GM18867 (cell line): Measurements from ENCODE around the gene MBNL3.

Experiments used
- ATAC-seq: cut with Tn5 transposase; IDR thresholded peaks from one replicate; pipeline ENCODE4 v1.9.1; 2021; ENCODE audit warnings: mild to moderate bottlenecking, moderate library complexity; ENCODE audit not compliant: unreplicated experiment

MBNL3 gene, protein sequence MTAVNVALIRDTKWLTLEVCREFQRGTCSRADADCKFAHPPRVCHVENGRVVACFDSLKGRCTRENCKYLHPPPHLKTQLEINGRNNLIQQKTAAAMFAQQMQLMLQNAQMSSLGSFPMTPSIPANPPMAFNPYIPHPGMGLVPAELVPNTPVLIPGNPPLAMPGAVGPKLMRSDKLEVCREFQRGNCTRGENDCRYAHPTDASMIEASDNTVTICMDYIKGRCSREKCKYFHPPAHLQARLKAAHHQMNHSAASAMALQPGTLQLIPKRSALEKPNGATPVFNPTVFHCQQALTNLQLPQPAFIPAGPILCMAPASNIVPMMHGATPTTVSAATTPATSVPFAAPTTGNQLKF

DNA sequence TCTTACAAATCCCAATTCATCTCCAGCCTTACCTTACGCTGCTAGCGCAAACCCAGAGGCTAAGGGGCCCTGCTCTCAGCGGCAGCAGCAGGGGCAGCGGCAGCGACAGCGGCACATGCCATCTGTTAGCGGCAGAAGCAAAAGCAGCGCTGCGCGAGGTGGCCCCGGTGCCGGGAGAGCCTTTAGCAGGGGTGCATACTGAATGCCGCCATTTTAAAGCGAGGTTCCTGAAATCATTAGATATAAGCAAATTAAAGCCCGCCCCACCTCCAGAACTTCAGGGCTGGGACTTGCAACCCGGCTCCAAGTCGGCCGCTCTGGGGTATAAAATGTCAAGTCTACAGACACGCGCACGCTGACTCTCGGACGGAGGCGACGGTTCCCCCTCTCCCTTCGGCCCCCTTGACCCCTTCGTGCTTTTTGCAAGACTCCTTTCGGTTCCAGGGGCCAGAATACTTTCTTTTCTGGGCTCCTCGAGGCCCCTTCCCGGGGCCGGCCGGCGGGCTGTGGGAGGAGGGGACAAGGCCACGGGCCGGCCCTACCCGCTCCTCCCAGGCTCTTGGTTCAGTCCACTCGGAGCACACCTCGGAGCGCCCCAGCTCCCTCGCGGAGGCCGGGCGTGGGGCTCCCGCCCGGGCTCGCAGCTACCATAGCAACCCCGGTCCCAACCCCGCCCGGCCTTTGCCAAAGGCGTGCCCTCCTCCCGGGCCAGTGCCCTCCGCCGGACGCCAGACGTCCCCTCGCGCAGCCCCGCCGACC, at the start of gene MBNL3:
Gene MBNL3, minus strand, starts transcription at position 220 of the 759 bp plus-strand sequence. CDS start 49,427 bp downstream, outside the sequence.
- peak; percentile 68 for ATAC-seq

- ATAC-seq, result no peak
Measured at GRCh38 chrX:132533409-132533808, 44.6 kb upstream of the MBNL3 start.

DNA sequence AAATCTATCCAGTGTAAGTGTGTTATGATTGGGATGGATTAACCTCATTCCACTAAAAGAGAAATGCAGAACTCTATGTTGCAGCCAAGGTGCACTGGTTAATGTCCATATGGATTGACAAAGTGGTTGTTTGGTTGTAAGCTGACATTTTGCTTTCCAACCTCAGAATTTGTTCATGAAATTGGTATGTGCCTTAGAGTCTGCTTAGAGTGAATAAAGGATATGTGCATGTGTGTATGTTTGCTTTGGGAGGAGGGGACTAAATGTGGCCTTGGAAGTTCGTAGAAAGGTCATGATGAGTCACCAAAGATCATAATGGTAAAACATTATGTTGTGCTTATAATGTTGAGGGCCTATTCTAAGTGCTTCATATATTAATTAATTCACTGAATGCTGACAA, 44.1 kb upstream of the MBNL3 start:
- no peak for ATAC-seq

DNA sequence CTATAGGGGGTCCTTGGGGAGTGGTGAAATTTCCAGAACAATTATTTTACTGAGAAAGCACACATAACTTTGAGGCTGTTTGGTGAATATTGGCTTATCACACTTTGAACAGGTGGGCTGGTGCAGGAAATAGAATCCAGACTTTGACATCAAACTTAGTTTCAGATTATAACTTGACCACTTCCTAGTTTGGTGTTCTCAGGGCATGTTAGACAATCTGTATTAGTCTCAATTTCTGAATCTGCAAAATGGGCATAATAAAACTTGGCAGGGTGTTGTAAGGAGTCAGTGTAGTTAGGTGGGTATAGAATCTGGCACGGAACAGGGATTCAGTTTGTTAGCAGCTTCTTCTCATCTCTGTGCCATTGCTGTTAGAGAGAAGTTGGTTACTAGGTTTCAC, 43.3 kb upstream of the MBNL3 start:
- peak; percentile 53 for ATAC-seq

GRCh38 chrX:132520792-132521191, 32.0 kb upstream of the MBNL3 start:
- ATAC-seq, result no peak

- ATAC-seq, result no peak
Measured at GRCh38 chrX:132520213-132520612, 31.4 kb upstream of the MBNL3 start.

DNA sequence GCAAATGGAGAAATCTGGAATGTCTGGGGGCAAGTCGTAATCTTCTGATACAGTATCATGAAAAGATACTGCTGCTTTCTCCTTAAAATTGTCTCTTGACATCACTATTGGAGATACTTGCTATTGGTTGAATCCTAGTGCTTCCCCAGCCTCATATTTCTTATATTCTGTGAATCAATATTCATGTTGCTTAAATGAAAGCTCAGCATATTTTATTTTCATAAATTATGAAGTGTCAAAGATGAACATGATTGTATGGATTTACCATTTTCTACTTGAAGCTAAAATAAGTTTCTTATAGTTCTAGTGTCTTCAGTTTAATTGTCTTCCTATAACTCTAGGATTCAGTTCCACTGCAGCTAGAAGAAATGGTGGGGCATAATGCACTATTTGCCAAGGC, 29.6 kb upstream of the MBNL3 start:
- ATAC-seq, result no peak

GRCh38 chrX:132508834-132509233, 20.0 kb upstream of the MBNL3 start:
- ATAC-seq, result no peak

DNA sequence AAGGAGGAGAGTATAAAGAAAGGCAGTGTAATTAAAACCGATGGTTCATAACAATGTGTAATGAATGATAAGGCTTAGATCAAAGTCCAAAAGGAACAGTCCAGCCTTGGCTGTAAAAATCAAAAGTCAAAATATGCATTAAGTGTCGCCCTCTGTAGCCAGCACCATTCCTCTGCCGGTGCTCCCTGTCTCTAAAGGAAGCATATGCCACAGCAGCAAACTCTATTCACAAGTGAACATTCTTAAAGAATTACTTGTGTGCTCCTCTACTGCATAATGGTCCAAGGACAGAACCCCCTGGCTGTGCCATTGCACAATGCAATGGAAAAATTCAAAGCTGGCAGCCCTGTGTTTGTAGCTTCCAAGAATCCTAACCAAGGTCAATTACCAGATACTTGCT, 16.3 kb upstream of the MBNL3 start:
- ATAC-seq, result no peak

DNA sequence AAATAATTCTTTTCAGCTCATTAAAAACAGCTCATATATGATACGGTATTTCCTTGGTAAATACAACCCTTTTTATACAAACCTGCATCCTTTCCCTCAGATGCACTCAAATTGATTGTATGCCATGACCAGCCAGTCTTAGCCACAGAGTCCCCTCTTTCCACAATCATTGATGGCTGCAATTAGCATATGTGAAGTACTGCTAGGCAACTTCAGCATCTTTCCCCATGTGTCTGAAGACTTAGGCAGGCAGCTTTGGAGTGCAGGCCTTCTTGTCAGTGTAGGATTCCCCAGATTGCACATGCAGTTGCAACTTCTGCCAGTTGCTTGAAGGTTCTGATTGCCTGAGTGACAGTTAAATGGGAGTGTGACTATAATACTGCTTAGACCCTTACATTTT, 15.6 kb upstream of the MBNL3 start:
- ATAC-seq, result no peak

GRCh38 chrX:132501606-132502005, 12.8 kb upstream of the MBNL3 start:
- no peak for ATAC-seq

- no peak for ATAC-seq
Measured at GRCh38 chrX:132497432-132497831, 8.6 kb upstream of the MBNL3 start.

DNA sequence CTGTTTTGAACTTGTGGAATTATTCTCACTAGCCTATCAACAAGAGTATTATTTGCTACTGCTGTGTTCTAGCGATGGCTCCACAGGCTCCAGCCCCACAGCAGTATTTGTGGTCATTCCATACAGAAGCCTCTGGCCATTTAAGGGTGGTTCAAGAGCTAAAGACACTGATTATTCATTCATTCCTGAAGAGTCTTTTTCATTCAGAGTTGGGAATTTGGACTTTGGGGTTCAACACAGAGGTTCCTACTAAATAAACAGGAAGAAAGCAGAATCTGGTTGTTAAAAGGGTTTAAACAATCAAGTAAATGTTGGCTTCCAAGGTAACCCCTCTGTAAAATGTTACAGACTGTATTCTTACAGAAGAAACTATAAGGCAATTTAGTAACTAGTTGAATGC, 4.3 kb upstream of the MBNL3 start:
- ATAC-seq, result no peak

DNA sequence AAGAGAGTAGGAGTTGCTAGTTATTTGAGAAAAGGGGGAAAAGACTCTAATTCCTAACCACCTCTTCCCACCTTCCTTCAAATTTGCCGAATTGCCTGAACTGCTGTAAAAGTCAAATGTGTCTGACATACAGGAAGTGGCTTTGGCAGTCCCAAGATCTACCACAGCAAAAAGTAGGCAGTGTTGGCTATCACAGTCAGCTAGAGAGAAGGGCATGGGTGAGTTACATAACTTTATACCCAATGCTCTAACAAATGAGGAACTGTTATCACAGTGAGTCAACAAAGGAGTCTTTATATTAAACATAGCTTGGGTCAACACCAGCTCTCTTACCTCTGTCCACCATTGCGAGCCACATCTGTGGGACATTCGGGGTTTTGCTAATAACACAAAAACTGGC, 2.4 kb upstream of the MBNL3 start:
- ATAC-seq, result peak; percentile 47

DNA sequence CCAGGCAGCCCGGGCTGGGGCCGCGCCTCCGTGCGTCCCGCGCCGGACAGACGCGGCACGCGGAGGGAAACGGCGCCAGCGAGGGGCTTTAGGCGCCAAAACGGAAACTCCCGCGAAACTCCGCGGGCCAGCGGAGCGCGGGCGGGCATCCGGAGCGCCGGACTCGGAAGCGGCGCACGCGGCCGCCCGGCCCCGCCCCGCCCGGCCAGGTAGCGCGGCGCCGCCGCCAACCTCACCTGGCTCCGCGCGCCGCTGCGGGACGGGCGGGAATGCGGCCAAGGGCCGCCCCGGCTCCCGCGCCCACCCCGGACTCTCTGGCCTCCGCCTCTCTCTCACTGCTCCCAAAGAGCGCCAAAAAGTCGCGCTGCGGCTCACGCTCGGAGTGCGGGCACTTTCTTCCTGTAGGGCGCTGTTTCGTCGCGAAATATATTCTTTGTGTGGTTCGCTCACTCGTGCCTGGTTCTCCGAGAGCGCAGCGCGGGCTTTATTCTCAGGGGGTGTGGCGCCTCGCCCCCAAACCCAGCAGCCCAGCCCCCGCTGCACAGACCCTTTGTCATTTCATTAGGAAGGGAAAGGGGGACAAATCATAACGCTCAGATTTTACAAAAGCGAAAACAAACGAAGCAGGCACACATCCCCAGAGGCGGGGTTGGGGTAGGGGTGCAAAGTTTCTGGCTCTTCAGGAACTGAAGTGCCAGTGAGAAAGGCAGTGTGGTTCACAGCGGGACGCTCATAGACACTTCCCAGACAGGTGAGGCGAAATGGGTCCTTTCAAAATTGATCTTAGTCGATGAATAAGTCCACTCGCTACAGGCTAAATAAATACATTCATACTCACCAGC, 961 bp upstream of the MBNL3 start:
- ATAC-seq, result peak; percentile 37

GRCh38 chrX:132488180-132488705, 595 bp downstream of the MBNL3 start:
- no peak for ATAC-seq

DNA sequence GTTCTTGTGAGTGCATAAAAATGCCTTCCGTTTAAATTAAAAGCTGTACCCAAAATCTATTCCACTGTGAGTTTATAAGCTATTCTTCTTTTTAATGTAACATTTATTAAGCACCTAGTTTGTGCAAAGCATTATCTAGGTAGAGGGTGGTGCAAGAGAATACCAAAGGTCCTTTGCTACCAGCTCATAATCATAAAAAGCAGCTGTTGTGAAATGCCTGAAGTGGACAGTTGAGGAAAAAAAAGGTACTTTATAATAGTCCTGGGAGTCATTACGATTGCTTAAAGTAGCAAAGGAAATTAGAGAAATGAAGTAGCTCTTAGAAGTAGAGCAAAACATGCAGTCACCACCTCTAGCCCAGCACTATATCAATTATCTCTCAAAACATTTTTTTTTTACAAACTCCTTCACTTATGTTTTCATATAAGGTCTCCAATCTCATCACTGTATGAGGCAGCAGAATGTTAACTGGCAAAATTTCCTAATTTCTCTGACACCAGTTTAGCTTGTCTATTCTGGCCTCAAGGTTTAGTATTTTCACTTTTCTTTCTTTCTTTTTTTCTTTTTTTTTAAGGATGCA, 2.1 kb downstream of the MBNL3 start:
- ATAC-seq, result no peak

DNA sequence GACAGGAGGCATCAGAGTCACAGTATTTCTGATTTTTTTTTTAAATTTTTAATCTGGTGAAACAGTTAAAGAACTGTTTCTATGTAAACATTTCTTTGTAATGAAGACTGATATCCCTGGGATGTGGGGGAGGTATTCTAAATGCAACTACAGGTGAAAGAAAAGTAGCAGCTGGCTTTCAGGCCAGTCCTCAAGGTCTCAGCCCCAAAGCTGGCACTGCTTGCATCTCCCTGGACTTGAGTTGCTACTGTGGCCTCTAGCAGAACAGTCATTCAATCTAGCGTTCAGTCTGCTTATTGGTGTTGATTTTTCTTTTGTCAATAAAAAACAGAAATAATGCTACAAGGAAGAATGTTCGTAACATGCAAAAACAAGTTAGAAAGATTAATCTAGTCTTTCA, 4.9 kb downstream of the MBNL3 start:
- no peak for ATAC-seq

DNA sequence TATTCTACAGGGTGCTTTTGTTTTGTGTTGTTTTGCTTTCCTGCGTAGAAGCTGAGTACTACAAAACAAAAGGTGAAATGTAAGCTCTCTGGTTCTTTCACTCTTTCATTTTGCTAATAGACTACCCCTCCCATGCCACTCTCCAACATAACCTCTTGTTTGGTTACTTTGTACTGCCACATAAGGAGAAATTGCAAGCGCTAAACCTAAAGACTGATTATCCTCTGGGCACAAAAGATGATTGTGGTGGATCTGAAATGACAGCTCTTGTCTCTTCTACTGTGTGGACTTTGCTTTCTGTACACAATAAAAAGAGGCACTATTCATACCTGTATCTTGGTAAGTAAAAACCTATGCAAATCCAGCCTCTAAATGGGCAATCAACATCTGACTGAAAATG, 5.3 kb downstream of the MBNL3 start:
- ATAC-seq, result no peak

DNA sequence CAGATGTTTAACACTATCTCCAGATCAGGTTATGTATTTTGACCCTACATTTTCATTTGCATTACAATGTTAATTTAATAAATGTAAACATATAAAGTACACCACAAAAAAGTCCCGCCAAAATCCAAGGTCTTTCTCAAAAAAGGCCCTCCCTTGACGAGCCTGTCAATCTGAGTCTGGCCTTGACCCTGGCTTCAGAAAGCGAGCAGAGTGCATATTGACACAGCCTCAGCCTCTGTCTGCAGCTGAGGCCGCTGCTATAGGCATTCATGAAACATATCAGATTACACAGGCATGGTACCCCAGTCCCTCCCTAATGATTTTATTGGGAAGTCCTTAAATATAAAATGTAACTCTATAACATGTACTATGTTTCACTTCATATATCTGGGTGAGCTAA, 6.2 kb downstream of the MBNL3 start:
- ATAC-seq, result no peak

GRCh38 chrX:132481449-132481848, 7.4 kb downstream of the MBNL3 start:
- ATAC-seq, result no peak
